Peyer's patch (tissue), 4 donors: ENCODE data around the gene EGFL6. TPM values are rescaled to one million over a fixed set of nuclear protein-coding genes. Genes with fewer than 3 reads are reported as not detected.

ENCODE experiments used
- DNase-seq, 3 donors: peaks; one replicate each; pipeline ENCODE4 v3.0.0-alpha.2; 2017 to 2019
- H3K27ac ChIP-seq, 4 donors: fragments of 200-600 bp; sonication (generic); one replicate each; pipeline ENCODE4 v1.5.1; 2016 to 2019
- H3K27me3 ChIP-seq, 2 donors: fragments of 200-600 bp; sonication (generic); one replicate each; pipeline ENCODE4 v1.5.1; 2019
- H3K36me3 ChIP-seq, 3 donors: fragments of 200-600 bp; sonication (generic); one replicate each; pipeline ENCODE4 v1.5.1; 2016 to 2019
- H3K4me1 ChIP-seq, 4 donors: fragments of 200-600 bp; sonication (generic); one replicate each; pipeline ENCODE4 v1.5.1; 2016 to 2019
- H3K4me3 ChIP-seq, 4 donors: fragments of 200-600 bp; sonication (generic); 1 replicate in 3 of 4; 2 replicates in 1 of 4; pipeline ENCODE4 v1.5.1; 2016 to 2019; ENCODE audit warnings: mild to moderate bottlenecking in 1 of 4
- H3K9me3 ChIP-seq, 4 donors: fragments of 200-600 bp; sonication (generic); one replicate each; pipeline ENCODE4 v1.5.1; 2016 to 2019; ENCODE audit warnings: mild to moderate bottlenecking in 1 of 4
- CTCF ChIP-seq, 6 experiments: fragments of 450-650 bp in 4 of 6; fragments of 200-600 bp in 2 of 6; sonication (generic) in 1 of 6; IDR thresholded peaks; one replicate each; pipeline ENCODE4 v1.5.1; 2017 to 2019; ENCODE audit warnings: antibody characterized with exemption in 6 of 6, mild to moderate bottlenecking in 3 of 6, moderate library complexity in 1 of 6
- POLR2A ChIP-seq, 2 donors: fragments of 450-650 bp; IDR thresholded peaks; one replicate each; pipeline ENCODE4 v1.5.1; 2017; ENCODE audit warnings: antibody characterized with exemption in 2 of 2, mild to moderate bottlenecking in 2 of 2, moderate library complexity in 2 of 2
- total RNA-seq, 4 donors: library from RNA; depleted of rRNA; stranded (reverse); fragments of >200 nt; gene quantifications; one replicate each; pipeline ENCODE4 v1.1.0, GENCODE V29; 2016

Gene EGFL6
- total RNA-seq, 4 donors from 2014 or later = not detected

- no peak overlapping the region for H3K27ac ChIP-seq
- H3K27me3 ChIP-seq = no peaks in the 10 kb centered on the region
- H3K36me3 ChIP-seq = no peaks in the 10 kb centered on the region
- H3K9me3 ChIP-seq = no peaks in the 10 kb centered on the region
- H3K4me3 ChIP-seq = no peak overlapping the region
- H3K4me1 ChIP-seq = no peaks in the 10 kb centered on the region
- no peak for TF ChIP-seq CTCF (IDR thresholded peaks at IDR 0.05)
- no peak for TF ChIP-seq POLR2A (IDR thresholded peaks at IDR 0.05)
- no peak for DNase-seq
Measured at GRCh38 chrX:13535376-13536165, 33.8 kb upstream of the EGFL6 start.

- Histone ChIP-seq H3K27ac (no peak overlapping the region), H3K4me3 (no peak overlapping the region), H3K9me3 (no peaks in the 10 kb centered on the region), H3K4me1 (no peaks in the 10 kb centered on the region), H3K27me3 (no peaks in the 10 kb centered on the region), H3K36me3 (no peaks in the 10 kb centered on the region)
- TF ChIP-seq POLR2A (IDR thresholded peaks at IDR 0.05) = no peak
- no peak for DNase-seq
Measured at GRCh38 chrX:13536551-13536950, 32.9 kb upstream of the EGFL6 start.

GRCh38 chrX:13538414-13538813 lies 31.0 kb upstream of the EGFL6 start:
- Histone ChIP-seq H3K4me3 (no peak overlapping the region), H3K9me3 (no peaks in the 10 kb centered on the region), H3K36me3 (no peaks in the 10 kb centered on the region), H3K27ac (no peak overlapping the region), H3K4me1 (no peaks in the 10 kb centered on the region), H3K27me3 (no peaks in the 10 kb centered on the region)
- no peak for TF ChIP-seq POLR2A (IDR thresholded peaks at IDR 0.05)
- TF ChIP-seq CTCF (IDR thresholded peaks at IDR 0.05) = no peak
- no peak for DNase-seq

GRCh38 chrX:13540602-13541001 lies 28.8 kb upstream of the EGFL6 start:
- no peaks in the 10 kb centered on the region for H3K4me1 ChIP-seq
- H3K36me3 ChIP-seq = no peaks in the 10 kb centered on the region
- no peak for TF ChIP-seq POLR2A (IDR thresholded peaks at IDR 0.05)
- TF ChIP-seq CTCF (IDR thresholded peaks at IDR 0.05) = no peak
- H3K9me3 ChIP-seq = no peaks in the 10 kb centered on the region
- no peak overlapping the region for H3K27ac ChIP-seq
- no peak for DNase-seq
- no peaks in the 10 kb centered on the region for H3K27me3 ChIP-seq
- H3K4me3 ChIP-seq = no peak overlapping the region

- H3K27ac ChIP-seq = no peak overlapping the region
- no peak for DNase-seq
- H3K4me3 ChIP-seq = no peak overlapping the region
- H3K27me3 ChIP-seq = no peaks in the 10 kb centered on the region
- no peaks in the 10 kb centered on the region for H3K9me3 ChIP-seq
- H3K4me1 ChIP-seq = no peaks in the 10 kb centered on the region
- TF ChIP-seq CTCF (IDR thresholded peaks at IDR 0.05) = no peak
- TF ChIP-seq POLR2A (IDR thresholded peaks at IDR 0.05) = no peak
- no peaks in the 10 kb centered on the region for H3K36me3 ChIP-seq
Measured at GRCh38 chrX:13545726-13546125, 23.7 kb upstream of the EGFL6 start.

GRCh38 chrX:13547671-13548070 lies 21.7 kb upstream of the EGFL6 start:
- Histone ChIP-seq H3K4me3 (no peak overlapping the region), H3K4me1 (no peaks in the 10 kb centered on the region), H3K36me3 (no peaks in the 10 kb centered on the region), H3K27ac (no peak overlapping the region), H3K27me3 (no peaks in the 10 kb centered on the region), H3K9me3 (no peaks in the 10 kb centered on the region)
- DNase-seq = no peak
- no peak for TF ChIP-seq CTCF (IDR thresholded peaks at IDR 0.05)
